ENCODE data around the gene MFSD11.
"Not testable (repeated sequence)": the region's sequence is repeated elsewhere in the genome, so short reads cannot be mapped to it uniquely, and the experiment has no call there.

The MFSD11 gene

GRCh38 chr17:76709077-76709950, 28.6 kb upstream of the MFSD11 start:
- DNase-seq (ENCODE audit: low read depth), result peak; percentile 95

- not testable (repeated sequence) for DNase-seq (ENCODE audit: low read depth)
Measured at GRCh38 chr17:76709951-76710862, 27.7 kb upstream of the MFSD11 start.

- no peak for DNase-seq (ENCODE audit: low read depth)
Measured at GRCh38 chr17:76710863-76711611, 26.9 kb upstream of the MFSD11 start, which contains the start of gene MXRA7. Gene MXRA7, minus strand, starts transcription at chr17:76710965. Its CDS starts 19 bp downstream, at chr17:76710946.

DNA sequence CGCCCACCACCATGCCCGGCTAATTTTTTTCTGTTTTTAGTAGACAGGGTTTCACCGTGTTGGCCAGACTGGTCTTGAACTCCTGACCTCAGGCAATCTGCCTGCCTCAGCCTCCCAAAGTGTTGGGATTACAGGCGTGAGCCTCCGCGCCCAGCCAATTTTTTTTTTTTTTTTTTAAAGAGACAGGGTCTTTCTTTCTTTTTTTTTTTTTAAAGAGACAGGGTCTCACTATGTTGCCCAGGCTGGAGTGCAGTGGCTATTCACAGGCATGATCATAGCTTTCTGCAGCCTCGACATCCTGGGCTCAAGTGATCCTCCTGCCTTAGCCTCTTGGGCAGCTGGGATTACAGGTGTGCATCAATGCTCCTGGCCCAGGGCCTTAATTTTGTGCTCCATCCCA, 25.6 kb upstream of the MFSD11 start:
- DNase-seq (ENCODE audit: low read depth), result not testable (repeated sequence)

- no peak for DNase-seq (ENCODE audit: low read depth)
Measured at GRCh38 chr17:76713765-76714164, 24.2 kb upstream of the MFSD11 start.

DNA sequence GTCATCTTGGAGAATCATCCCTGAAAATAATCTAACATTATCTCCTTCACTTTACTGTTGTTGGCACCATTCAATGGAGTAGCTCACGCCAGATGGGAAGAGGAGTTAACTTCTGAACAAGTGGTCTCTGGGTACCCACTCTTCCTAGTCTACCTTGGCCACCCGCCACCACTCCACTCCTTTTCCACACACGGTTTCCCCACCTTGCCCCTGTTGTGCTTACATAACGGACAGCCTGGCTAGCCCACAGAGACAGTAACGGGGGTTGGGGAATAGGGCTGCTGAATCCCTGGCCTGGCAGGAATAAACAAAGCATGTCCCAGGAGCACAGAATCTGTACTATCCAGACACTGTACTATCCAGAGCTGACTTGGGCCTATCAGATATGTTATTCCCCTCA, 23.6 kb upstream of the MFSD11 start:
- DNase-seq (ENCODE audit: low read depth), result no peak

DNA sequence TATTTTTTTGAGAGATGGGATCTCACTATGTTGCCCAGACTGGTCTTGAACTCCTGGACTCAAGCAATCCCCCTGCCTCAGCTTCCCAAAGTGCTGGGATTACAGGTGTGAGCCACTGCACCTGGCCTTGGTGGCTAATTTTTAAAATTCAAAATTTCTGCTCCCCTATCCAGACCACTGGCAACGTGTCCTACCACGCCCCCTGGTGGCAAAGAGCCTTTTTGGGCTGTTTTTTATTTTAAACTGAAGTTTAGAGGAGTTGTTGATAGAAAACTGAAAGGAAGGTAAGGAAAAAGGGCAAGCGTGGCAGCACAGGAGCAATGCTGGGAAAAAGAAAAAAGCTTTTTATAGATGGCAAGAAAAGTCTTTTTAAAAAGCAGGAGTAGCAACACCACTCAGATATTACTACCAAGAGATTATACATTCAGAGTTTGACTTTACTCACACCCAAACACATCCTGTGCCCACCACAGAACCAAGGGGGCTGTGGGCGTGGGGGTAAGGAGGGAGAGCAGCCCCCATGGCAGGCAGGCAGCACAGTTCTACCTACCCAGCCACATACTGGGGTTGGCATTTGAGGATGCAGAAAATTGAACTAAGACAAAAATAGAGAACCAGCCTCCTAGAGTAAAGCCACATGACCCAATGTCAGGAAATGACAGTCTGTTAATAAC, 23.0 kb upstream of the MFSD11 start:
- no peak for DNase-seq (ENCODE audit: low read depth)

DNA sequence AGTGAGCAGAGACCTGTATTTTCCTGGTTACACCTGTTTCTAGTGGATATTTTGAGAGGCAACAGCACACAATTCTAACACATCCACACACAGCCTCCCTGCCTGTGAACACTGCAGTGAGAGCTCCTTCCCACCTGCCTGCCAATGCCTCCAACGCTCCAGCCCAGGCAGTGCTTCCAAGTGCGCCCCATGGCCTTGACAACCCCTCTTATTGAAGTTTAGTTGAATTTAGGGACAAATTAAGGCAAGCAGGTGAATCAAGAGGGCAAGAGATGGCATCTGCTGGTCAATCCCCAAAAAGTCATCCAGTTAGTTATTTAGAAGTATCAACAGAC, 22.5 kb upstream of the MFSD11 start:
- DNase-seq (ENCODE audit: low read depth), result no peak

DNA sequence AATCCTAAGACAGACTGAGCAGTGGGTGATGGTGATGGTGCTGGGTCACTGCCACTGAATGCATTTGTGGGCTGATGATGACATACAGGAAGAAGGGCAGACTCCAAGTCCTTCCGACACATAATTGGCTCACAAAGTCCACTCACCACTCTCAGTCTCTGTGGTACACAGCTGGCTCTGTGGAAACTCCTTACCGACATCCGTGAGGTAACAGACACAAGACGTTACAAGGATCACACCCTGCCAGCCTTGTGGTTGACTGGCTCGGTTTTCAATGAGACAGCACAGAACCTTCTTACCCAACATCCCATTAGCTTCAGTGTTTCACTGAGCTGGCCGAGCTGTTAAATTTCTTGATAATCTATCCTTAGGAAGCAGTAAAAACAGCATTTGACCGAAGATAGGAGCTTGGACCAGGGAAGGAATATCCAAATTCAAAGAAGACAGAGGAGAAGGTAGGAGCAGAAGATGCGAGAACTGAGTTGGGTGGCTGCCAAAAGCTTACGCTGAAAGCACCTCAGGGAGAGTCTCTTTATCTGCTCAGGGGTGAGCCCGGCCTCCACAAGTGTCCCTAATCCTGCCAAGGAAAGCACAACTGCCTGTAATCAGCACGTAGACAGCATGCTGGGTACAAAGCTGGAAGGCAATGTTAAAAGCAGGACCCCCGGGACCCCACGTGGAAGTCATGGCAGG, 21.6 kb upstream of the MFSD11 start:
- DNase-seq (ENCODE audit: low read depth), result peak; percentile 99

- peak; percentile 80 for DNase-seq (ENCODE audit: low read depth)
Measured at GRCh38 chr17:76716839-76717215, 21.1 kb upstream of the MFSD11 start.

DNA sequence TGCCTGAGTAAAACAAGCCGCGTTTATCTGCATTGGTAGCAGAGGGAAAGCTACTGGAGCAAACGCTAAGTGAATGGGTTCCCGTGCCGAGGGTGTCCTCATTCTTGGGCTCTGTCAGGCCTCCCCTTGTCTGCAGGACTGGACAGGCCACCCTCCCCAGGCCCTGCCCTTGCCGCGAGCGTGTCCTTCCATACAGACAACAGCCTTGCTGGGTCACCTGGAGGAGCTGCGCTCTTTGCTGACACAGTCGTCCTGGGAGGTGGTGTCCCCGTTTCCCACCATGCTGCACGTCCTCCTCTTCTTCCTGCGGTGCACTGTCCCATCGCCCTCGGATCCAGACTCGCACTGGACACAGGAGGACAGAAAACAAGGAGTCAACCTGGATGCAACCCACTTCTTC, 19.4 kb upstream of the MFSD11 start:
- no peak for DNase-seq (ENCODE audit: low read depth)

DNA sequence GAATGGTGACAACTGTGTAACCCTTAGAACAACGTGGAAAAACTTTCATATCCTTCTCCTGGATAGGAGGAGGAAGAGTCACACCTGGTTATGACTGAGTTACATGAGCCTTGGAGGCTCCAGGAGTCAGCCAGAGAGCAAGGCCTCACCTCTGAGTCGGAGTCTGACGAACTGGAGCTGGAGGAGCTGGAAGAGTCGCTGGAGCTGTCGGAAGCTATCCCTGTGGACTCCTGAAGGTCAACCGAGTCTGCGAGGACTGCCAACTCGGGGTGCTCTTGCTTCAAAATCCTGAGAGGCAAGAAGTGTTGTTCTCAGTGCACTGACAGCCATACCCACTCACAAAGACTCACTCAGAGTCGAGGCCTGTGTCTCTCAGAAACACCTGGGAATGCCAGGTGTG, 17.7 kb upstream of the MFSD11 start:
- DNase-seq (ENCODE audit: low read depth), result no peak

- DNase-seq (ENCODE audit: low read depth), result no peak
Measured at GRCh38 chr17:76720941-76721340, 17.0 kb upstream of the MFSD11 start.

GRCh38 chr17:76721463-76721862, 16.5 kb upstream of the MFSD11 start:
- DNase-seq (ENCODE audit: low read depth), result no peak

GRCh38 chr17:76722279-76722678, 15.6 kb upstream of the MFSD11 start:
- no peak for DNase-seq (ENCODE audit: low read depth)

DNA sequence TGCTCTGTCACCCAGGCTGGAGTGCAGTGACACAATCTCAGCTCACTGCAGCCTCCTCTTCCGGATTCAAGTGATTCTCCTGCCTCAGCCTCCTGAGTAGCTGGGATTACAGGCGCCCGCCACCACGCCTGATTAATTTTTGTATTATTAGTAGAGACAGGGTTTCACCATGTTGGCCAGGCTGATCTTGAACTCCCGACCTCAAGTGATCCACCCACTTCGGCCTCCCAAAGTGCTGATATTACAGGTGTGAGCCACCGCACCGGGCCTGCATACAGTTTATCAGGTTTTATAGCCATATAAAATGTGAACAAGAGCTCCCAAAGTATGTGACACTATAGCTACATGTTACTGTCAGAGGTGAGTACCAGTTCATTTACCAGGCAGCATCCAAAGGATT, 14.9 kb upstream of the MFSD11 start:
- not testable (repeated sequence) for DNase-seq (ENCODE audit: low read depth)

DNA sequence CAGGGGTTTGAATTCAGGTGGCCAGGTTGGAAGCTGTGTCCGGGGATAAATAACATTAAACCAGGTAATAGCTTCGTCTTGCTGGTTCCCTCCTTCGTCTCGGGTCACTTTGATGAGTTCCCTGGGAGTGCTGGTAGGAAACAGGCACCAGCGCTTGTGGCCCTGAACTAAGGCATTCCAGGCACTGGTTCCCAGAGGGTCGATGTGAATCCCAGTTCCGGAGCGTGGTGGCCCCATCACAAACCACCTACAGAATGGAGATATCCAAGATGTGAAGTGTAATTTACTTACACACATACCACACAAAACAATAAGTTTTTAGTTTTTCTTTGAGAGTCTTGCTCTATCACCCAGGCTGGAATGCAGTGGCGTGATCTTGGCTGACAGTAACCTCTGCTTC, 14.1 kb upstream of the MFSD11 start:
- DNase-seq (ENCODE audit: low read depth), result no peak

DNA sequence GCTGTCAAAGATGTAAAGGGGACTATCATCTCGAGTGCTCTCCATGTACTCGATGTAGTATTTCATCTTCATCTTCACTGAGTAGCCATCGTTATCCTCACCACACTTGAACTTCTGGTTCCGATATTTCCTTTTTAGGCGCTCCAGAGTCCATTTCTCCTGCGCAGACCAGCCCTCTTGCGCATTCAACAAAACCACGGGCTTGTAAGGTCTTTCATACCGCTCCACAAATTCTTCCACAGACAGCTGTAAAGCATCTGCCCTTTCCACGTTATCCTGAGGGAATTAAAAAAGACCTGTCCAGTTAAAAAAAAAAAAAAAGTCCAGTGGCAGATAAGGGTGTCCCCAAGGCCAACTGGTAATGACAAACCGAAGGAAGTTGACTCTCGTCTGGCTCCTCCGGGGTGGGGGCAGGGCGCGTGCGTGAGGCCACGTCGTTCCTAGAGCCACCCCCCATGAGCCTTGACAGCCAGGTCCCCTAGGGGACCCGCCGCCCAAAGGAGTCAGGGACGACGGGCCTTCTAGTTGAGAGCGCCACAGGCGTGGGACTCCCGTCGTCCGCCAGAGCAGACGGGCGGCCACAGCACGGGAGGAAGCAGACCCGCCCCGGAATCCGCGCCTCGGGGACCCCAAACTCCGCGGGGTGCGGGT, 12.2 kb upstream of the MFSD11 start:
- DNase-seq (ENCODE audit: low read depth), result no peak

DNA sequence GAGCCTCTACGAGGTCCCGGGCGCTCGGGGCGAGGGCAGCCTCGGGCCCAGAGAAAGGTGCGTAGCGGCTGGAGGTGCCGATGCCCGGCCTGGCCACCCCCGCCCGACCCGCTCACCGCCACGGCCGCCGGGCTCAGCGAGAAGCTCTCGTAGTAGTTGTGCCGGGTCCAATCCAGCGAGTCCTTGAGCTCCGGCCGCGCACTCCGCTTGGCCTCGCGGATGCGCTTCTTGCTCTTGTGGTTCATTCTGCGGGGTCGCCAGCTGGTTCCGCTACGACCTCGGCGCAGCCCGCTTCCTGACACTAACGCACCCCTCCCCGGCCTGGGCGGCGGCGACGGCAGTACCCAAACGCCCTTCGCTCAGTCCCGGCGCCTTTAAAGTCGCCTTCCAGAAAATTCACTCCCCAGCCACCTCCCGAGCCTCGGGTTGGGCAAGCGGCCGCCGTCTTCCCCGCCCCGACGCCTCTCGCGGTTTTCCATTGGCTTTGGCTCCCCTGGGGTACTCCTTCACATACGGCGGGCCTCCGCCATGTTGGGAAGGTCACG, 11.6 kb upstream of the MFSD11 start, which contains the start of gene JMJD6:
TSS of gene JMJD6 (minus strand) at position 376 of the 545 bp plus-strand sequence. CDS start at position 245, 131 bp downstream.
- DNase-seq (ENCODE audit: low read depth), result peak; percentile 93

Data from GM04504 (cell line).